ENCODE results near the gene ERGIC1.

DNA sequence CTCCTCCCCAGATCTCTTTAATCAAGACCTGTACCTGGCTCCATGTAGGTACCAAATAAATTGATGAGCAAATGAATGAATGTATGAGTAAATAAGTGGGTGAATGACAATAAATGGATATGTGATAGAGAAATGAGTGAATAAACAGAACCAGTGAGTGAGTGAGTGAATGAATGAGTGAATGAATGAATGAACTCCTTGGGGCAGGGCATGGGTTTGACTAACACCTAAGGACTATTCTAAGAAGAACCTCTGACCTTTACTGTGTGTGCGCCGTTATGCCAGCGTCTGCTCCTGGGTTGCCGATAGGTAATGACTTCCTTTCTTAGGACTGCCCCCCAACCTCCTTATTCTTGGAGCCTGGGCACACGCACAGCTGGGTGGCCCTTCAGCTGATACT, 123.4 kb downstream of the ERGIC1 start:
- TF ChIP-seq, protein P1, sequence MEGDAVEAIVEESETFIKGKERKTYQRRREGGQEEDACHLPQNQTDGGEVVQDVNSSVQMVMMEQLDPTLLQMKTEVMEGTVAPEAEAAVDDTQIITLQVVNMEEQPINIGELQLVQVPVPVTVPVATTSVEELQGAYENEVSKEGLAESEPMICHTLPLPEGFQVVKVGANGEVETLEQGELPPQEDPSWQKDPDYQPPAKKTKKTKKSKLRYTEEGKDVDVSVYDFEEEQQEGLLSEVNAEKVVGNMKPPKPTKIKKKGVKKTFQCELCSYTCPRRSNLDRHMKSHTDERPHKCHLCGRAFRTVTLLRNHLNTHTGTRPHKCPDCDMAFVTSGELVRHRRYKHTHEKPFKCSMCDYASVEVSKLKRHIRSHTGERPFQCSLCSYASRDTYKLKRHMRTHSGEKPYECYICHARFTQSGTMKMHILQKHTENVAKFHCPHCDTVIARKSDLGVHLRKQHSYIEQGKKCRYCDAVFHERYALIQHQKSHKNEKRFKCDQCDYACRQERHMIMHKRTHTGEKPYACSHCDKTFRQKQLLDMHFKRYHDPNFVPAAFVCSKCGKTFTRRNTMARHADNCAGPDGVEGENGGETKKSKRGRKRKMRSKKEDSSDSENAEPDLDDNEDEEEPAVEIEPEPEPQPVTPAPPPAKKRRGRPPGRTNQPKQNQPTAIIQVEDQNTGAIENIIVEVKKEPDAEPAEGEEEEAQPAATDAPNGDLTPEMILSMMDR (IDR thresholded peaks at IDR 0.05) = no peak
- no peak for TF ChIP-seq POLR2A (IDR thresholded peaks at IDR 0.05)

Data from stomach (tissue), 4 donors.